HepG2 (cell line): ENCODE results near the gene PXT1. TPM values are rescaled to one million over a fixed set of nuclear protein-coding genes. Genes with fewer than 3 reads are reported as not detected.
A peak's percentile ranks its signal among the peaks of the same experiment; 100 is the strongest.

Source experiments
- ATAC-seq: fragments of 200-7000 bp; cut with Tn5 transposase; 3 replicates; pipeline ENCODE4 v1.9.1; 2020; ENCODE audit warnings: mild to moderate bottlenecking, moderate library complexity
- BruUV-seq: library from RNA; stranded (reverse); fragments of 400-500 nt; replicated peaks from 2 replicates; lab custom pipeline; 2021; lab: Mats Ljungman, UMichigan
- CTCF ChIA-PET: fragments of 300-600 bp; formaldehyde crosslinking; extraction: SDS; loops from one replicate; lab custom pipeline; 2021; ENCODE audit warnings: low total read pairs, inconsistent platforms, low intra/inter-chr PET ratio; lab: Yijun Ruan, JAX
- POLR2A ChIA-PET: fragments of 350-600 bp; sonication (Branson Sonifier 250); formaldehyde crosslinking; loops from one replicate; lab custom pipeline; 2020; ENCODE audit warnings: antibody characterized with exemption, inconsistent platforms; lab: Yijun Ruan, JAX
- DNase-seq: peaks from one replicate; pipeline ENCODE4 v3.0.0-alpha.2; 2015; ENCODE audit warnings: low spot score
- FAIRE-seq: peaks from 3 replicates; lab custom pipeline; 2011; peaks lifted over from hg19 to GRCh38; lab: Jason Lieb, UNC
- H2AFZ ChIP-seq: one replicate; pipeline ENCODE4 v1.6.1; 2011; ENCODE audit warnings: low read length, inconsistent platforms
- H3K27ac ChIP-seq: fragments of 300-600 bp; 3 replicates; pipeline ENCODE4 v1.8.0; 2011; ENCODE audit warnings: mixed run types, mild to moderate bottlenecking, mixed read lengths, low read length, inconsistent platforms; ENCODE audit not compliant: insufficient read depth; ENCODE audit errors: extremely low read length
- H3K27me3 ChIP-seq, 2 experiments: fragments of 200-600 bp in 1 of 2; 2 replicates in 1 of 2; 3 replicates in 1 of 2; pipeline versions ENCODE4 v1.6.0 to v1.8.0; 2011; ENCODE audit warnings: low read length in 2 of 2, mild to moderate bottlenecking in 2 of 2, moderate library complexity in 2 of 2, inconsistent platforms in 1 of 2; ENCODE audit not compliant: insufficient read depth in 2 of 2, control insufficient read depth in 1 of 2
- H3K36me3 ChIP-seq, 2 experiments: fragments of 200-600 bp in 1 of 2; replicated peaks in 1 of 2; 2 replicates in 1 of 2; 3 replicates in 1 of 2; pipeline versions ENCODE4 v1.5.1 to v1.8.0; 2011; ENCODE audit warnings: low read length in 2 of 2, inconsistent platforms in 1 of 2; ENCODE audit not compliant: insufficient read depth in 2 of 2, control insufficient read depth in 1 of 2
- H3K4me1 ChIP-seq: 2 replicates; pipeline ENCODE4 v1.5.1; 2012; ENCODE audit warnings: low read length, inconsistent platforms; ENCODE audit not compliant: insufficient read depth
- H3K4me2 ChIP-seq: 2 replicates; pipeline ENCODE4 v1.6.0; 2011; ENCODE audit warnings: low read depth, low read length, inconsistent platforms
- H3K4me3 ChIP-seq, 3 experiments: fragments of 200-600 bp in 1 of 3; sonication (generic), shearing (Covaris generic) in 1 of 3; replicated peaks in 1 of 3; 2 replicates each; pipeline ENCODE4 v1.5.1; 2011 to 2016; ENCODE audit warnings: low read length in 3 of 3, inconsistent platforms in 2 of 3, low read depth in 2 of 3, mild to moderate bottlenecking in 2 of 3, control low read depth in 1 of 3, mixed read lengths in 1 of 3; ENCODE audit not compliant: insufficient read depth in 1 of 3
- H3K79me2 ChIP-seq: one replicate; pipeline ENCODE4 v1.6.1; 2011; ENCODE audit warnings: low read length, inconsistent platforms; ENCODE audit not compliant: insufficient read depth
- H3K9ac ChIP-seq: 2 replicates; pipeline ENCODE4 v1.6.0; 2011; ENCODE audit warnings: mild to moderate bottlenecking, low read depth, low read length, inconsistent platforms; ENCODE audit not compliant: insufficient read depth
- H3K9me3 ChIP-seq: 2 replicates; pipeline ENCODE4 v1.5.1; 2012; ENCODE audit warnings: mild to moderate bottlenecking, low read length
- H4K20me1 ChIP-seq: 2 replicates; pipeline ENCODE4 v1.6.0; 2011; ENCODE audit warnings: inconsistent platforms, mild to moderate bottlenecking, low read length, moderate library complexity; ENCODE audit not compliant: insufficient read depth
- MLLT10 ChIP-seq: sonication (generic); formaldehyde crosslinking; IDR thresholded peaks from 2 replicates; pipeline ENCODE4 v1.4.0; 2020; ENCODE audit warnings: missing genetic modification reagents
- REL ChIP-seq: sonication (generic); formaldehyde crosslinking; conservative IDR thresholded peaks from 2 replicates; pipeline ENCODE4 v1.8.0; 2022; ENCODE audit warnings: mild to moderate bottlenecking, missing genetic modification reagents, moderate library complexity
- WGBS: methylation state at CpG from one replicate; pipeline ENCODE4 v1.1.6; 2017; ENCODE audit warnings: low lambda C conversion rate; 5-methylcytosine and 5-hydroxymethylcytosine counted together
- in situ Hi-C: cut with HindIII; loops from 2 replicates; pipeline ENCODE4 v1.10.0; 2017; ENCODE audit warnings: low pct_unique_long_range_greater_than_20kb; ENCODE audit not compliant: extremely low pct_ligation_motif_present
- intact Hi-C: fragments of 100-400 bp; cut with micrococcal nuclease; formaldehyde crosslinking; loops from one replicate; pipeline ENCODE4 v1.10.0; 2022; ENCODE audit not compliant: unreplicated experiment
- polyA plus RNA-seq, 8 experiments: library from polyadenylated mRNA; depleted of rRNA in 3 of 8; stranded (reverse) in 7 of 8; unstranded in 1 of 8; fragments of >200 nt; fragmentation: Illumina TruSeq in 4 of 8; extraction: Trizol in 4 of 8; gene quantifications; 2 replicates each; pipeline versions ENCODE4 v1.2.1 to v1.2.3, GENCODE V29; 2011 to 2016; ENCODE audit warnings: low read depth in 4 of 8, missing spikeins in 1 of 8, mixed read lengths in 1 of 8; ENCODE audit not compliant: insufficient read depth in 1 of 8
- total RNA-seq, 5 experiments: library from RNA; depleted of rRNA; stranded (reverse); fragments of >200 nt; fragmentation: Illumina TruSeq; extraction: Trizol; gene quantifications; 2 replicates each; pipeline ENCODE4 v1.2.3, GENCODE V29; 2016; ENCODE audit warnings: low read depth in 1 of 5
- TF ChIP-seq, protein P1 (sequence below): sonication (generic); formaldehyde crosslinking; IDR thresholded peaks from 2 replicates; pipeline ENCODE4 v1.4.0; 2020; ENCODE audit warnings: missing genetic modification reagents, borderline replicate concordance
- TF ChIP-seq, protein P2 (sequence below), 2 experiments: sonication (generic) in 1 of 2; formaldehyde crosslinking in 1 of 2; IDR thresholded peaks; 2 replicates each; pipeline versions ENCODE4 v1.5.1 to v1.6.1; 2011 to 2020; ENCODE audit warnings: borderline replicate concordance in 1 of 2, low read depth in 1 of 2, low read length in 1 of 2, mild to moderate bottlenecking in 1 of 2, missing genetic modification reagents in 1 of 2, moderate library complexity in 1 of 2
- TF ChIP-seq, protein P3 (sequence below): sonication (generic); formaldehyde crosslinking; IDR thresholded peaks from 2 replicates; pipeline ENCODE4 v1.5.1; 2020; ENCODE audit warnings: mild to moderate bottlenecking, moderate library complexity, missing genetic modification reagents
- TF ChIP-seq, protein P4 (sequence below): sonication (generic); formaldehyde crosslinking; IDR thresholded peaks from 2 replicates; pipeline ENCODE4 v1.4.0; 2020; ENCODE audit warnings: low read depth, missing genetic modification reagents
- TF ChIP-seq, protein P5 (sequence below): sonication (generic); IDR thresholded peaks from 2 replicates; pipeline ENCODE4 v1.6.1; 2016; ENCODE audit warnings: low read depth, borderline replicate concordance

Gene PXT1
- total and polyA plus RNA-seq, 2 of the 13 experiments (the other 11 are each of a cell fraction or from before 2014, with no cell fraction given): 0.04 TPM; not detected in 1

DNA sequence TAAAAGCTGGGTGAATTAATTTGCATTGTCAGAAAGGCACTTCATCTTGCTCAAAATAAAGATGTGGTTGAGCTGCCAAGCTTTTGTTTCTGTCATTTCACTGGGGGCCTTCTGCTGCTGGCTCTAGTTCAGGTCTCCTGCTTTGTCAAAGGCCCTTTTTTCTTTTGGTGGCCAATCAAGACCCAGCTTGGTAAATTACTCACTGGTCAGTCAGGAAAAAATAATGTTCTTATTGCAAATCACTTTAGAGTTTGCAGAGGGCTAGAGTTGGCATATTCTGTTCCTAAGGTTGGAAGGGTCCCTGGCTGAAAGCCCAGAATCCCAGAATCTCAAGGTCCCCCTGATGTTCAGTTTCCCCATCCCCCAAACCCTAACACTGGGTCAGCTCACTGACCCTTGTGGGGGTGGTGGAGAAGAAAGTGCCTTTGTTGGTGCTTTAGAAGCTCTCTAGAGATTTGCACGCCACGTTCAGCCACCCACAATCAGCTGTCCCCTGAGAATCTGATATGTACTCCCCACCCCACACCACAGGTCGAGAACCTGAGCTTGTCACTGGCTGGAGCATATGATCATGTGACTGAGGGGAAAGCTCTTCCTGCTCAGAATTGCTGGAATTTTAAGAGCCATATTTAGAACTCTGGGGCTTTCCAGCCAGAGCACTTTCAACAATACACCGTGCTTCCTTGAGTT is 84.3 kb downstream of the PXT1 start:
- 0% methylated on average over 3 of the region's 4 CpGs for WGBS
- Histone ChIP-seq H3K9me3 (no peaks in the 10 kb centered on the region), H4K20me1 (no peaks in the 10 kb centered on the region), H3K27me3 (no peaks in the 10 kb centered on the region), H3K36me3 (no peaks in the 10 kb centered on the region), H3K9ac (no peak overlapping the region), H3K27ac (no peak overlapping the region), H3K4me3 (no peak overlapping the region), H3K4me2 (peak overlapping the region; percentile 56), H2AFZ (peak overlapping the region; percentile 66), H3K4me1 (peaks cover 14% of the 10 kb centered on the region)
- DNase-seq (peak; percentile 34), ATAC-seq (no peak), FAIRE-seq (no peak)
- intact Hi-C loops: no loop called here
- POLR2A ChIA-PET: interaction anchor here (1.8 kb wide), 1 partner anchor 17 kb away, joined by 5 read pairs; no protein-coding TSS in a partner anchor
- CTCF ChIA-PET: interaction anchor here (4.7 kb wide), 1 partner anchor 57 kb away, joined by 100 read pairs; no protein-coding TSS in a partner anchor
- in situ Hi-C loops: no loop called here
- no TSS peak for BruUV-seq
- TF ChIP-seq, protein P1, sequence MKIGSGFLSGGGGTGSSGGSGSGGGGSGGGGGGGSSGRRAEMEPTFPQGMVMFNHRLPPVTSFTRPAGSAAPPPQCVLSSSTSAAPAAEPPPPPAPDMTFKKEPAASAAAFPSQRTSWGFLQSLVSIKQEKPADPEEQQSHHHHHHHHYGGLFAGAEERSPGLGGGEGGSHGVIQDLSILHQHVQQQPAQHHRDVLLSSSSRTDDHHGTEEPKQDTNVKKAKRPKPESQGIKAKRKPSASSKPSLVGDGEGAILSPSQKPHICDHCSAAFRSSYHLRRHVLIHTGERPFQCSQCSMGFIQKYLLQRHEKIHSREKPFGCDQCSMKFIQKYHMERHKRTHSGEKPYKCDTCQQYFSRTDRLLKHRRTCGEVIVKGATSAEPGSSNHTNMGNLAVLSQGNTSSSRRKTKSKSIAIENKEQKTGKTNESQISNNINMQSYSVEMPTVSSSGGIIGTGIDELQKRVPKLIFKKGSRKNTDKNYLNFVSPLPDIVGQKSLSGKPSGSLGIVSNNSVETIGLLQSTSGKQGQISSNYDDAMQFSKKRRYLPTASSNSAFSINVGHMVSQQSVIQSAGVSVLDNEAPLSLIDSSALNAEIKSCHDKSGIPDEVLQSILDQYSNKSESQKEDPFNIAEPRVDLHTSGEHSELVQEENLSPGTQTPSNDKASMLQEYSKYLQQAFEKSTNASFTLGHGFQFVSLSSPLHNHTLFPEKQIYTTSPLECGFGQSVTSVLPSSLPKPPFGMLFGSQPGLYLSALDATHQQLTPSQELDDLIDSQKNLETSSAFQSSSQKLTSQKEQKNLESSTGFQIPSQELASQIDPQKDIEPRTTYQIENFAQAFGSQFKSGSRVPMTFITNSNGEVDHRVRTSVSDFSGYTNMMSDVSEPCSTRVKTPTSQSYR (CRISPR knock-in tag): peak; percentile 68; the same call in 1 of the 2 replicates
- TF ChIP-seq, protein P2, sequence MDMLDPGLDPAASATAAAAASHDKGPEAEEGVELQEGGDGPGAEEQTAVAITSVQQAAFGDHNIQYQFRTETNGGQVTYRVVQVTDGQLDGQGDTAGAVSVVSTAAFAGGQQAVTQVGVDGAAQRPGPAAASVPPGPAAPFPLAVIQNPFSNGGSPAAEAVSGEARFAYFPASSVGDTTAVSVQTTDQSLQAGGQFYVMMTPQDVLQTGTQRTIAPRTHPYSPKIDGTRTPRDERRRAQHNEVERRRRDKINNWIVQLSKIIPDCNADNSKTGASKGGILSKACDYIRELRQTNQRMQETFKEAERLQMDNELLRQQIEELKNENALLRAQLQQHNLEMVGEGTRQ (IDR thresholded peaks at IDR 0.05; ENCODE audit: low read depth, low read length): no peak; the same call in 1 of the 2 replicates
- TF ChIP-seq, protein P2 (CRISPR knock-in tag; IDR thresholded peaks at IDR 0.05; ENCODE audit: borderline replicate concordance): peak; percentile 55; the same call in 1 of the 2 replicates
- no peak for TF ChIP-seq MLLT10 (CRISPR knock-in tag)
- no peak for TF ChIP-seq REL (CRISPR knock-in tag)
- TF ChIP-seq, protein P3, sequence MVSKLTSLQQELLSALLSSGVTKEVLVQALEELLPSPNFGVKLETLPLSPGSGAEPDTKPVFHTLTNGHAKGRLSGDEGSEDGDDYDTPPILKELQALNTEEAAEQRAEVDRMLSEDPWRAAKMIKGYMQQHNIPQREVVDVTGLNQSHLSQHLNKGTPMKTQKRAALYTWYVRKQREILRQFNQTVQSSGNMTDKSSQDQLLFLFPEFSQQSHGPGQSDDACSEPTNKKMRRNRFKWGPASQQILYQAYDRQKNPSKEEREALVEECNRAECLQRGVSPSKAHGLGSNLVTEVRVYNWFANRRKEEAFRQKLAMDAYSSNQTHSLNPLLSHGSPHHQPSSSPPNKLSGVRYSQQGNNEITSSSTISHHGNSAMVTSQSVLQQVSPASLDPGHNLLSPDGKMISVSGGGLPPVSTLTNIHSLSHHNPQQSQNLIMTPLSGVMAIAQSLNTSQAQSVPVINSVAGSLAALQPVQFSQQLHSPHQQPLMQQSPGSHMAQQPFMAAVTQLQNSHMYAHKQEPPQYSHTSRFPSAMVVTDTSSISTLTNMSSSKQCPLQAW (CRISPR knock-in tag): 0 out of 2 replicates have a peak, but pooled peaks have one; percentile 27
- TF ChIP-seq, protein P4, sequence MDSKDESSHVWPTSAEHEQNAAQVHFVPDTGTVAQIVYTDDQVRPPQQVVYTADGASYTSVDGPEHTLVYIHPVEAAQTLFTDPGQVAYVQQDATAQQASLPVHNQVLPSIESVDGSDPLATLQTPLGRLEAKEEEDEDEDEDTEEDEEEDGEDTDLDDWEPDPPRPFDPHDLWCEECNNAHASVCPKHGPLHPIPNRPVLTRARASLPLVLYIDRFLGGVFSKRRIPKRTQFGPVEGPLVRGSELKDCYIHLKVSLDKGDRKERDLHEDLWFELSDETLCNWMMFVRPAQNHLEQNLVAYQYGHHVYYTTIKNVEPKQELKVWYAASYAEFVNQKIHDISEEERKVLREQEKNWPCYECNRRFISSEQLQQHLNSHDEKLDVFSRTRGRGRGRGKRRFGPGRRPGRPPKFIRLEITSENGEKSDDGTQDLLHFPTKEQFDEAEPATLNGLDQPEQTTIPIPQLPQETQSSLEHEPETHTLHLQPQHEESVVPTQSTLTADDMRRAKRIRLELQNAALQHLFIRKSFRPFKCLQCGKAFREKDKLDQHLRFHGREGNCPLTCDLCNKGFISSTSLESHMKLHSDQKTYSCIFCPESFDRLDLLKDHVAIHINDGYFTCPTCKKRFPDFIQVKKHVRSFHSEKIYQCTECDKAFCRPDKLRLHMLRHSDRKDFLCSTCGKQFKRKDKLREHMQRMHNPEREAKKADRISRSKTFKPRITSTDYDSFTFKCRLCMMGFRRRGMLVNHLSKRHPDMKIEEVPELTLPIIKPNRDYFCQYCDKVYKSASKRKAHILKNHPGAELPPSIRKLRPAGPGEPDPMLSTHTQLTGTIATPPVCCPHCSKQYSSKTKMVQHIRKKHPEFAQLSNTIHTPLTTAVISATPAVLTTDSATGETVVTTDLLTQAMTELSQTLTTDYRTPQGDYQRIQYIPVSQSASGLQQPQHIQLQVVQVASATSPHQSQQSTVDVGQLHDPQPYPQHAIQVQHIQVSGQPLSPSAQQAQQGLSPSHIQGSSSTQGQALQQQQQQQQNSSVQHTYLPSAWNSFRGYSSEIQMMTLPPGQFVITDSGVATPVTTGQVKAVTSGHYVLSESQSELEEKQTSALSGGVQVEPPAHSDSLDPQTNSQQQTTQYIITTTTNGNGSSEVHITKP (CRISPR knock-in tag): 0 out of 2 replicates have a peak, but pooled peaks have one; percentile 44
- TF ChIP-seq, protein P5, sequence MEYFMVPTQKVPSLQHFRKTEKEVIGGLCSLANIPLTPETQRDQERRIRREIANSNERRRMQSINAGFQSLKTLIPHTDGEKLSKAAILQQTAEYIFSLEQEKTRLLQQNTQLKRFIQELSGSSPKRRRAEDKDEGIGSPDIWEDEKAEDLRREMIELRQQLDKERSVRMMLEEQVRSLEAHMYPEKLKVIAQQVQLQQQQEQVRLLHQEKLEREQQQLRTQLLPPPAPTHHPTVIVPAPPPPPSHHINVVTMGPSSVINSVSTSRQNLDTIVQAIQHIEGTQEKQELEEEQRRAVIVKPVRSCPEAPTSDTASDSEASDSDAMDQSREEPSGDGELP: peak; percentile 51; the same call in 1 of the 2 replicates
- TF ChIP-seq, all 625 proteins: peak for 5
- H3K79me2 ChIP-seq: no peaks in the 10 kb centered on the region
